ENCODE measurements around the gene NUP107. TPM values are rescaled to one million over a fixed set of nuclear protein-coding genes. Genes with fewer than 3 reads are reported as not detected.

The NUP107 gene
- 32.7 and 72.9 TPM in 2 replicates for total RNA-seq

DNA sequence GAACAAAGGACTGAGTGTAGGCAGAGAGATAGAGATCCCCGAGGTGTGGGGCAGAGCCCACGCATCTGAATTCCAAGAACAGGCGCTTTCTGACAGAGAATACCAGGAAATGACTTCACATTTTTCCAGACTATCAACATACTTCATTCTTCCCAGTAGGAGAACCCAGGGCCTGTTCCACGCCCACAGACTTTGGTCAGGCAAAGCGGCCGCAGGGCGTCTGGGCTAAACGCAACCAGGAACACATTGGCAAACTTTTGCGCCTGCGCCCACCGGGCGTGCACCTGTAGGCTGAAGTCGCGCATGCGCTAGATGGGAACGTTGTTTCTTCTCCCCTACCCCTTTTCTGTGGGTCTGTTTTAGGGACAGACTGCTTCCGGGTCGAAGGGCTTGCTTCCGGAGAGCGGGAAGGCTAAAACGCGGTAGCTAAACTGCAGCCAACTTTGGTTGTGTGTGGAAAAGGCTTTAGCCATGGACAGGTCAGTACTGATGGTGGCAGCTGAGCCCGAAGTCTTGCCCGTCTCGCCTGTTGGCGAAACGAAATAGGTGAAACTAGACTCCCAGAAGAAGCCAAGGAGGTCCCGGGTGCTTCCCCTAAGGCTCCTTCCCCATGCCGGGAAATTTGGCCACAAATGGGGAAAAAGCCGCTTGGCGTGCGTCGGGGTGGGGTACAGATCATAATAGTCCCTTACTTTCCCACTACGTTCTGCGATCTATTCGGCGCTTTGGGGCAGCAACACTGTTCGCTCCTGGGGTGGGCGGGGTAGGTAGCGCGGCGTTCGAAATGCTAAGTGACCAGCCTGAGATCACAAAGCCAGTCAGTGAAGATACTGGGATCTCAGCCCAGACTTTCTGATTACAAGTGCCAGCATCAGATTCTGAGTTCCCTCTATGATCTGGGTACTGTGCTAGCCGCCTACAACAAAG lies at the start of gene NUP107:
Gene NUP107 (plus strand): TSS at position 384 of the 927 bp plus-strand sequence. CDS start 88 bp downstream, at position 472.

GRCh38 chr12:68745904-68746571 lies 59.3 kb downstream of the NUP107 start, which contains the start of gene SLC35E3:
TSS of gene SLC35E3 (plus strand) at chr12:68746176. CDS start at chr12:68746378, 202 bp downstream.

Other genes with a start within 250 kb of the NUP107 start
- gene RAP1B, start 76.1 kb upstream of the NUP107 start, total RNA-seq: 191 and 351 TPM in 2 replicates
- 3.1 and 4.8 TPM in 2 replicates for gene SLC35E3, start 59.2 kb downstream of the NUP107 start, total RNA-seq
- gene MDM2, start 121.2 kb downstream of the NUP107 start, total RNA-seq: 175 and 260 TPM in 2 replicates
- 16.9 and 19.0 TPM in 2 replicates for gene CPM, start 246.2 kb downstream of the NUP107 start, total RNA-seq